ENCODE results near the gene PRSS16.

DNA sequence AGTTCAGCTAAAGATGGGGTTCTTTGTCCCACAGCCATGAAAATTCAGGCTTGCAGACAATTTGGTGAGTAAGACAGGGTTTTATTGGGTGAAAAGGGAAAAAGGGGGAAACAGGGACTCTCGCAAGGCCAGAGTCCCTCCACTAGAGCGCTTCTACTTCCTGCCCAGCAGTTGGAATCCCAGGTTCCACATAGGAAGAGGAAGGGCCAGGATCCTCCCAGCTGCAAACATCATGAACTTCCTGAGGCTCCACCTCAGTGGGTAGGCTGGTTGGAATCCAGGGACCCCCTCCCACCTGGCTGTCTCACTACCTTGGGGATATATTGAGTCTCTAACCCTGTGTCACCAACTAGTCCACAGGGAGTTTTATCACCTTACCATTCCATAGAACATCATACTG lies 39.5 kb upstream of the PRSS16 start:
- TF ChIP-seq, protein P1, sequence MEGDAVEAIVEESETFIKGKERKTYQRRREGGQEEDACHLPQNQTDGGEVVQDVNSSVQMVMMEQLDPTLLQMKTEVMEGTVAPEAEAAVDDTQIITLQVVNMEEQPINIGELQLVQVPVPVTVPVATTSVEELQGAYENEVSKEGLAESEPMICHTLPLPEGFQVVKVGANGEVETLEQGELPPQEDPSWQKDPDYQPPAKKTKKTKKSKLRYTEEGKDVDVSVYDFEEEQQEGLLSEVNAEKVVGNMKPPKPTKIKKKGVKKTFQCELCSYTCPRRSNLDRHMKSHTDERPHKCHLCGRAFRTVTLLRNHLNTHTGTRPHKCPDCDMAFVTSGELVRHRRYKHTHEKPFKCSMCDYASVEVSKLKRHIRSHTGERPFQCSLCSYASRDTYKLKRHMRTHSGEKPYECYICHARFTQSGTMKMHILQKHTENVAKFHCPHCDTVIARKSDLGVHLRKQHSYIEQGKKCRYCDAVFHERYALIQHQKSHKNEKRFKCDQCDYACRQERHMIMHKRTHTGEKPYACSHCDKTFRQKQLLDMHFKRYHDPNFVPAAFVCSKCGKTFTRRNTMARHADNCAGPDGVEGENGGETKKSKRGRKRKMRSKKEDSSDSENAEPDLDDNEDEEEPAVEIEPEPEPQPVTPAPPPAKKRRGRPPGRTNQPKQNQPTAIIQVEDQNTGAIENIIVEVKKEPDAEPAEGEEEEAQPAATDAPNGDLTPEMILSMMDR (IDR thresholded peaks at IDR 0.05; ENCODE audit: low read depth, low read length): no peak
- TF ChIP-seq EZH2phosphoT487 (IDR thresholded peaks at IDR 0.05; ENCODE audit: low read depth): no peak
